Mesodermal cell (in vitro differentiated cells): ENCODE measurements around the gene SLC43A2.

Source experiments
- H3K27ac ChIP-seq: 2 replicates; pipeline ENCODE4 v1.7.0; 2013; ENCODE audit warnings: mild to moderate bottlenecking, low read depth, low read length, moderate library complexity; ENCODE audit not compliant: severe bottlenecking
- H3K36me3 ChIP-seq: 2 replicates; pipeline ENCODE4 v1.7.1; 2013; ENCODE audit warnings: mild to moderate bottlenecking, low read length, moderate library complexity; ENCODE audit not compliant: control insufficient read depth, insufficient read depth
- H3K4me1 ChIP-seq: one replicate; pipeline ENCODE4 v1.7.1; 2013; ENCODE audit warnings: mild to moderate bottlenecking, low read length; ENCODE audit not compliant: insufficient read depth, control insufficient read depth, poor library complexity, severe bottlenecking
- H3K4me3 ChIP-seq: 2 replicates; pipeline ENCODE4 v1.7.0; 2013; ENCODE audit warnings: low read length, control low read depth, mild to moderate bottlenecking; ENCODE audit not compliant: insufficient read depth, poor library complexity, severe bottlenecking; ENCODE audit errors: extremely low read depth
- H3K9me3 ChIP-seq: 2 replicates; pipeline ENCODE4 v1.7.1; 2013; ENCODE audit warnings: mild to moderate bottlenecking, low read length, moderate library complexity; ENCODE audit not compliant: control insufficient read depth
- WGBS, 2 experiments: methylation state at CpG; one replicate each; pipeline ENCODE4 v1.1.5; 2013; ENCODE audit warnings: missing lambda C conversion rate in 2 of 2; ENCODE audit not compliant: insufficient coverage in 2 of 2; 5-methylcytosine and 5-hydroxymethylcytosine counted together

Gene SLC43A2

GRCh38 chr17:1601571-1601970 is 27.1 kb downstream of the SLC43A2 start:
- peaks cover 7% of the 10 kb centered on the region for H3K36me3 ChIP-seq
- no peak overlapping the region for H3K27ac ChIP-seq
- no peak overlapping the region for H3K4me3 ChIP-seq
- H3K9me3 ChIP-seq: peaks cover 7% of the 10 kb centered on the region
- H3K4me1 ChIP-seq: no peaks in the 10 kb centered on the region
- 97 to 98% methylated on average over 14 of the region's 14 CpGs for WGBS, 2 experiments

- peaks cover 7% of the 10 kb centered on the region for H3K9me3 ChIP-seq
- peaks cover 2% of the 10 kb centered on the region for H3K4me1 ChIP-seq
- peaks cover 7% of the 10 kb centered on the region for H3K36me3 ChIP-seq
- no peak overlapping the region for H3K4me3 ChIP-seq
- H3K27ac ChIP-seq: no peak overlapping the region
- WGBS, 2 experiments: 88 to 95% methylated on average over 6 to 7 of the region's 8 CpGs
Measured at GRCh38 chr17:1598399-1599095, 30.1 kb downstream of the SLC43A2 start.

GRCh38 chr17:1597861-1598342 is 30.7 kb downstream of the SLC43A2 start:
- Histone ChIP-seq H3K9me3 (peaks cover 7% of the 10 kb centered on the region), H3K4me1 (peaks cover 6% of the 10 kb centered on the region), H3K36me3 (peaks cover 7% of the 10 kb centered on the region), H3K4me3 (no peak overlapping the region), H3K27ac (no peak overlapping the region)
- WGBS, 2 experiments: 96 to 97% methylated on average over 12 to 14 of the region's 14 CpGs

- WGBS, 2 experiments: 94 to 100% methylated on average over 5 of the region's 5 CpGs
- H3K4me1 ChIP-seq: peaks cover 21% of the 10 kb centered on the region
- H3K9me3 ChIP-seq: no peaks in the 10 kb centered on the region
- no peak overlapping the region for H3K4me3 ChIP-seq
- H3K27ac ChIP-seq: no peak overlapping the region
- no peaks in the 10 kb centered on the region for H3K36me3 ChIP-seq
Measured at GRCh38 chr17:1593630-1593931, 35.1 kb downstream of the SLC43A2 start.

DNA sequence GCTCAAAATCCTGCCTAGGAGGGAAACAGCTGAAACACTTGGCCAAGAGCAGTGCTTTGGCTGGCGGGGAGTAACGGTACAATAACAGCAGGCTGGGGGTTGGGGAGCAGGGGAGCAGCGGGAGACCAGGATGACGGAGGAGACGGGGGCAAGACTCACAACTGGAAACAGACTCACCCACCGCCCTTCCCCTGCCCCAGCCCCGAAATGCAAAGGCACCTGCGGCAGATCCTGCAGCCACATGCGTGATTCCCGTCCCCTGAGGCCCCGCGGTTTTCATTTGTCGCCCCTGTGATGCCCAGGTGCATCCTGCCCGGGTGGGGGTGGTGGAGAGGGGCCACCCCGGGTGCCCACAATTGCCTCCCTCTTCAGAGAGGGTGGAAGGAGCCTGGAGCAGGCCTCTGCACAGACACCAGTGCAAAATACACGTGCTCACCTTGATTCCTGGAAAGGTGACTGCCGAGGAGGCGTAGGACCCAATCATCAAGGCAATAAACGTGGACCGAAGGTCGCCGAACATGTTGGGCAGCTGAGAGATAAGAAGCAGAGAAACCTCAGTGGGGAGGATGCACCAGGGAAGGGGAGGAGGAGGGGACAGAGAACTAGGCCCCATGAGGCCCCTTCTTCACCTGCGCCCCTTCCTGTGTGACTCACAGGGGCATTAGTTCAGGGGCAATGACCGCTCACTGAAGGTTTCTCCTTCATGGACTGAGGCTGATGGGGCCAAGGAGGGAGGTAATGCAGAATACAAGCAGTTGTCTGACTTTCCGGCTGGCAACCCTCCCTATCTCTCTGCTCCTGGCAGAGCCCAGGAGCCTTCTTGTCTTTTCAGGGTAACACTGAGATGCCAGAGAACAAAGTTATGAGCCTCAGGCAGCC is 35.6 kb downstream of the SLC43A2 start:
- Histone ChIP-seq H3K4me1 (peaks cover 21% of the 10 kb centered on the region), H3K4me3 (no peak overlapping the region), H3K9me3 (no peaks in the 10 kb centered on the region), H3K36me3 (no peaks in the 10 kb centered on the region), H3K27ac (no peak overlapping the region)
- WGBS, 2 experiments: 94% methylated on average over 18 to 22 of the region's 25 CpGs

DNA sequence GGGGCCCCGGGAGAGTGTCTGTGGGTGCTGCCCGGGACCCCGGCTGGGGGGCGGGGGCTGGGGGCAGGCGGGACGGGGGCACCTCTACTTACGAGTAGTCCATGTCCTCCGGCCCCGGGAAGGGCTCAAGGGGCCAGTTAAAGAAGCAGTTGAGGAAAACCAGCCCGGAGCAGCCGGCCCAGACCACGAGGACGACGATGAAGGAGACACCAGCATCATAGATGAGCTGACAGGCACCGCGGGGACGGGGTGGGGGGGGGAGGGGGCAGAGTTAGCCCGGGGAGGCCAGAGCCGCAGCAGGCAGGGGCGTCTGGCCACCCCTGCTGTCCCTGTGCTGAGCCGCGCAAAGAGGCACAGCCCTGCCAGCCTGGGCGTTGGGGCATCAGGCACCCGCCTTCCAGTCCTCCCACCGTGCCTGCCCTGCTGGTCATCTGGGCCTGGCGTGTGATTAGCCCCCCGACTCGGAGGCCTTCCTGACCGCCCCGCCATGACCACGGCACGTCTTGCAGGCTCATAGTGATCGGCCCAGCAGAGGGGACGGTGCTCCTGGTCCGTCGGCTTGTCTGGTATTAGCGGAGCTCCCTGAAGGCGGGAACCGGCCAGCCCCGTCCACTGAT is 37.1 kb downstream of the SLC43A2 start:
- Histone ChIP-seq H3K9me3 (no peaks in the 10 kb centered on the region), H3K27ac (no peak overlapping the region), H3K4me3 (no peak overlapping the region), H3K36me3 (no peaks in the 10 kb centered on the region), H3K4me1 (peaks cover 22% of the 10 kb centered on the region)
- 96% methylated on average over 28 to 32 of the region's 40 CpGs for WGBS, 2 experiments

DNA sequence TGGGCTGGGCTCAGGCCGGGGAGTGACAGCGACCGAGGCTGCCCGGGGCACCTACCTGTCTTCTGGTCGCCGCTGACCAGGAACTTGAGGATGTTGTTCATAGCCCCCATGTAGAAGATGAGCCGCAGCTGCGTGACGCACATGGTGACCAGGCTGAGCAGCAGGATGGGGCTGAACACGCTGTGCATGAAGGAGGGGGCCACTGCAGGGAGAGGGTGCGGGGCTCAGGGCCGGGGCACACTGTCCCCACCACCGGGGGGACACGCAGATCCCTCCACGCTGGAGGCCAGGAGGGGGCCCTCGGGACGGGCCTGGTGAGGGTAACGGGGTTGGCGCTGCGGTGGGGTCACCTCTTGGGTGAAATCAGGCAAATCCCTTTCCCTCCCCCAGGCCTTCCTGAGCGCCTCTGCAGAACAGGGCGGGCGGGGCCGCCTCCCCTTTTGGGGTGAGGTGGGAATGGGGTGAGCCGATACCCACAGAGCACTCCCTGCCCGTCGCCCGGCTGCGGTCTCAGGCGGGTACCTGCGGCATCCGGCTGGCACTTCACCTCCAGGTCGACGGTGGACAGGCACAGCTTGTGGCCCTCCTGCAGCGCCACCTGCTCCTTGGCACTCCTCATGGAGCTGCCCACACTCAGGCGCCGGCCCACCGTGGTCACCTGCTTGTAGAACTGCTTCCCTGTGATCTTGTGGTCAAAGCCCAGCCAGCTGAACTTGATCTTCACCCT is 37.7 kb downstream of the SLC43A2 start:
- peak overlapping the region; percentile 92 for H3K27ac ChIP-seq
- peaks cover 26% of the 10 kb centered on the region for H3K4me1 ChIP-seq
- 91 to 92% methylated on average over 29 to 33 of the region's 38 CpGs for WGBS, 2 experiments
- H3K36me3 ChIP-seq: no peaks in the 10 kb centered on the region
- H3K4me3 ChIP-seq: no peak overlapping the region
- H3K9me3 ChIP-seq: no peaks in the 10 kb centered on the region

DNA sequence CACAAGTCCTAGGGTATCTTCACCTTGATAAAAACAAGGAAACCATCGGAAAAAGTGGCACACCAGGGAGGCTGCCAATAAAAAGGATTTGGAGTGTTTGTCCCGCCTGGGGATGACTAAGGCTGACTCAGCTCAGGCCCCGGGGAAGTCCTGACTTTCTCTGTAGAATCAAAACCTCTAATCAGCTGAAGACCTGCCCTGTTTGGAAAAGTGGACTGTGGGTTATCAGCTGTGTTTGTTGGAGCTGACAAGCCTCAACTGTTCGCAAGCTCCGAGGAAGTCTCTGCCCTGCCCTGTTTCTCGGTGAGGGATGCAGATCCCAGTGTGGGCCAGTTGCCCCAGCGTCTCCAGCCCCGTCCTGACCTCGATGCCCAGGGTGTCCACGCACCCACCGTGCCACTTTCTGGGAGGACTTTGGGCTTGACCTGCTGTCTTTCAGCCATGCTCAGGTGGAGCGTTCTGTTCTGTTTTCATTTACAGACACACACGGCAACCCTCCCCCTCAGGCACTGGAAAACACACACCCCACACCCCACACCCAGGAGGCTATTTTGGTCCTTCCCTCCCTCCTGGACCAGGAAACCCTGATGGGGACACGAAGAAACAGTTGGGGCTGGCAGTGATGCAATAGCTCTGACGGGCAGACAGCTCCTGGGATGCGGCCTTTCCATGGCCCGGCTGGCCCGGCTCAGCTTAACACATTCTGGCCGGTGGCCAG is 38.4 kb downstream of the SLC43A2 start:
- no peaks in the 10 kb centered on the region for H3K9me3 ChIP-seq
- H3K27ac ChIP-seq: peak overlapping the region; percentile 92
- H3K36me3 ChIP-seq: no peaks in the 10 kb centered on the region
- peaks cover 34% of the 10 kb centered on the region for H3K4me1 ChIP-seq
- no peak overlapping the region for H3K4me3 ChIP-seq
- WGBS, 2 experiments: 59 to 61% methylated on average over 17 to 19 of the region's 19 CpGs

DNA sequence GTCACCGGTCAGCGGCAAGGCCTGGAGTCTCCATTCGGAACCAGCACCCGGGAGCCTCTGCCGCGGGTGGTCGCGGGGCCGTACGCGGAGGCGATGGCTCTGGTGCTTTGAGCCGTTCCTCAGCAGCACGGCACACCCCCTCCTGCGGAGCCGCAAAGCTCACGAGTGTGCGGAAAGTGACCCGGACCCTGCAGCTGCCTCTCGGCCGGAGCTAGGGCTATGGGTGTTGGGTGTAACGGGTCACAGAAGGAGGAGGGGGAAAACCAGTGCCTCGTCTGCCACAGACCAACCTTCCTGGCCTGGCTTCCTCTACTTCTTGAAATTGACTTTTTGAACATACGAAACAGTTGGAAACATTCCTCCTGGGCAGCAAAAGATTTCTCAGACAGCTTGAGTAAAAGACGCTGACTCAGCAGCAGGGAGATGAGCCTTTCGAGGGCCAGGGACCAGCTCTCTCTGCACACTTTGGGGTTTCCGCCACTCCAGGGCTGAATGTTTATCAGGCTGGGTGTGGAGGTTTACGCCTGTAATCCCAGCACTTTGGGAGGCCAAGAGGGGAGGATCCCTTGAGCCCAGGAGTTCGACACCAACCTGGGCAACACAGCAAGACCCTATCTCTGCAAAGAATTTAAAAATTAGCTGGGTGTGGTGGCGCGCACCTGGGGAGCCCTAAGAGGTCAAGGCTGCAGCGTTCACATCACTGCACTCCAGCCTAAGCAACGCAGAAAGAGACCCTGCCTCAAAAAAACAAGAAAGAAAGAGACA is 39.6 kb downstream of the SLC43A2 start:
- H3K27ac ChIP-seq: peak overlapping the region; percentile 3

More for the DNA sequence above, 39.6 kb downstream of the SLC43A2 start:
- no peaks in the 10 kb centered on the region for H3K9me3 ChIP-seq
- peaks cover 34% of the 10 kb centered on the region for H3K4me1 ChIP-seq
- peaks cover 3% of the 10 kb centered on the region for H3K36me3 ChIP-seq
- WGBS, 2 experiments: 93 to 95% methylated on average over 28 to 32 of the region's 33 CpGs
- no peak overlapping the region for H3K4me3 ChIP-seq
